ENCODE data around the gene MRGPRE. TPM values are rescaled to one million over a fixed set of nuclear protein-coding genes. Genes with fewer than 3 reads are reported as not detected.

MRGPRE gene
- total RNA-seq, 3 donors from 2014 or later: 1.2 TPM; not detected in 2

DNA sequence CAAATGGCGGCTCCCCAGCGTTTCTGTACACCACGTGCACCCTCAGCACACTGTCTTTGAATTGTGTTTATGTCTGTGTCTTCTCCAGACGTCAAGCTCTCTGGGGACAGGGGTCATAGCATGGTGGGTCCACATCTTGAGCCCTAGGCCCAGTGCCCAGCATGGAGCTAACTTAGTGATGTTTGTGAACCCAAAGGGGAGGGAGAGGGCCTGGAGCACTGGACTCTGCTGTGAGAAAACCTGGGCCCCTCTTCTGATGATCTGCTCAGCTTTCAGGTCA, 17.9 kb downstream of the MRGPRE start:
- DNase-seq (no peak), ATAC-seq (no peak)
- Histone ChIP-seq H3K36me3 (ENCODE audit: low read depth) (no peaks in the 10 kb centered on the region), H3K4me3 (no peak overlapping the region), H3K9me3 (no peaks in the 10 kb centered on the region), H3K4me1 (ENCODE audit: low read depth) (no peaks in the 10 kb centered on the region)
- intact Hi-C loops (cut with DNase I, micrococcal nuclease): no loop called here
- TF ChIP-seq, protein P1, sequence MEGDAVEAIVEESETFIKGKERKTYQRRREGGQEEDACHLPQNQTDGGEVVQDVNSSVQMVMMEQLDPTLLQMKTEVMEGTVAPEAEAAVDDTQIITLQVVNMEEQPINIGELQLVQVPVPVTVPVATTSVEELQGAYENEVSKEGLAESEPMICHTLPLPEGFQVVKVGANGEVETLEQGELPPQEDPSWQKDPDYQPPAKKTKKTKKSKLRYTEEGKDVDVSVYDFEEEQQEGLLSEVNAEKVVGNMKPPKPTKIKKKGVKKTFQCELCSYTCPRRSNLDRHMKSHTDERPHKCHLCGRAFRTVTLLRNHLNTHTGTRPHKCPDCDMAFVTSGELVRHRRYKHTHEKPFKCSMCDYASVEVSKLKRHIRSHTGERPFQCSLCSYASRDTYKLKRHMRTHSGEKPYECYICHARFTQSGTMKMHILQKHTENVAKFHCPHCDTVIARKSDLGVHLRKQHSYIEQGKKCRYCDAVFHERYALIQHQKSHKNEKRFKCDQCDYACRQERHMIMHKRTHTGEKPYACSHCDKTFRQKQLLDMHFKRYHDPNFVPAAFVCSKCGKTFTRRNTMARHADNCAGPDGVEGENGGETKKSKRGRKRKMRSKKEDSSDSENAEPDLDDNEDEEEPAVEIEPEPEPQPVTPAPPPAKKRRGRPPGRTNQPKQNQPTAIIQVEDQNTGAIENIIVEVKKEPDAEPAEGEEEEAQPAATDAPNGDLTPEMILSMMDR (IDR thresholded peaks at IDR 0.05): no peak

DNA sequence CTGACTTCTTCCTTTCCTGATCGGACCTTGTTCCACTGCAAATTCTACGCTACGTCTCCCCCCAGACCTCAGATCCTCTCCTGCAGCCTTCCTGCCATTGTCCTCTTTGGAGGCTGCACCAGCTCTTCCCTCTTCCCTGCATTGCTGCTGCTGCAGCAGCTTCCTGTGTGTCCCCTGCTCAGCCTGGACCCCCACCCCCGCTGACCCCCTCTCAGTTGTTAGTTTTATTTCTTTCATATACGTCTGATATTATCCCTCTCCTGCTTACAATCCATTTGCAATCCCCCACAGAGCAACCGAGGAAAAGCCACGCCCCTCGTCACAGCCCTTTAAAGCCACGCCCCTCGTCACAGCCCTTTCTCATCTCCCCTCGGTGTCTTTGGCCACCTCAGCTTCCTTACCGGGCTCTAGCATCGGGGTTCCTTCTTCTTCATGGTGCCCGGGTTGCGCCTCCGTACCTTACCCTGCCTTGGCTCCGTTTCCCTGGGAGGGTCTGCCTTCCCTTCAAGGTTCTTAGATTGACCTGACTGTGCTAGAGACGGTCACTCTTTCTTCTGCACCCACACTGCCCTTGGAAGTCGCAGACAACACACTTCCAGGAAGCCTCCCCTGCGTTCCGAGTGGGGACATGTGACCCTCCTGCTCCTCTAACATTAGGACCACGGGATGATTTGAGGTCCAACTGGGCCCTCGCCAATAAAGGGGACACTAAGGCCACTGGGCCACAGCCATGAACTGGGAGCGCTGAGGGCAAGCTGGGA, 18.4 kb downstream of the MRGPRE start:
- Histone ChIP-seq H3K4me3 (no peak overlapping the region), H3K4me1 (ENCODE audit: low read depth) (no peaks in the 10 kb centered on the region), H3K36me3 (ENCODE audit: low read depth) (no peaks in the 10 kb centered on the region), H3K9me3 (no peaks in the 10 kb centered on the region)
- ATAC-seq (no peak), DNase-seq (peak in 2 of 3 donors; percentile 17 to 21)
- intact Hi-C loops (cut with DNase I, micrococcal nuclease): no loop called here
- TF ChIP-seq, protein P1 (IDR thresholded peaks at IDR 0.05): no peak

DNA sequence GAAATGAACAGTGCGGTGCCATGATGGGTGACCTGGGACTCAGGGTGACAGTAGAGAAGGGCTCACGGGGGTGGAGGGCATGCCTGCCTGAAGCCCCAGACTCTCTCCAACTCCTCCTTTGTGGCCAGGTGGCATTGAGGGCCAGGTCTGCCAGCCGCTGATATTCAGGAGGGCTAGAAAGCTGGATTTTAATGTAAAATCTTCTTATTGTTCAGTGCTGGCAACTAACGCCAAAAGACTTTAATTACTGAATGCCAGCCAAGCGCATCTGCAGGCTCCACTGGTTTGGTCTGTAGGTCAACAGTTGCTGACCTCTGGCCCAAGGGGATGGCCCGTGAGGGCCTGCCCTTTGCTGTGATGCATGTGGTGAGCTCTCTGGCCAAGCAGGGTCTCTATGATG, 23.9 kb downstream of the MRGPRE start:
- no peaks in the 10 kb centered on the region for H3K4me1 ChIP-seq (ENCODE audit: low read depth)
- H3K4me3 ChIP-seq: no peak overlapping the region
- no peaks in the 10 kb centered on the region for H3K36me3 ChIP-seq (ENCODE audit: low read depth)
- DNase-seq (peak in 1 of 3 donors; percentile 4), ATAC-seq (no peak)
- H3K9me3 ChIP-seq: no peaks in the 10 kb centered on the region
- TF ChIP-seq, protein P1 (IDR thresholded peaks at IDR 0.05): no peak
- intact Hi-C loops (cut with DNase I, micrococcal nuclease): no loop called here

DNA sequence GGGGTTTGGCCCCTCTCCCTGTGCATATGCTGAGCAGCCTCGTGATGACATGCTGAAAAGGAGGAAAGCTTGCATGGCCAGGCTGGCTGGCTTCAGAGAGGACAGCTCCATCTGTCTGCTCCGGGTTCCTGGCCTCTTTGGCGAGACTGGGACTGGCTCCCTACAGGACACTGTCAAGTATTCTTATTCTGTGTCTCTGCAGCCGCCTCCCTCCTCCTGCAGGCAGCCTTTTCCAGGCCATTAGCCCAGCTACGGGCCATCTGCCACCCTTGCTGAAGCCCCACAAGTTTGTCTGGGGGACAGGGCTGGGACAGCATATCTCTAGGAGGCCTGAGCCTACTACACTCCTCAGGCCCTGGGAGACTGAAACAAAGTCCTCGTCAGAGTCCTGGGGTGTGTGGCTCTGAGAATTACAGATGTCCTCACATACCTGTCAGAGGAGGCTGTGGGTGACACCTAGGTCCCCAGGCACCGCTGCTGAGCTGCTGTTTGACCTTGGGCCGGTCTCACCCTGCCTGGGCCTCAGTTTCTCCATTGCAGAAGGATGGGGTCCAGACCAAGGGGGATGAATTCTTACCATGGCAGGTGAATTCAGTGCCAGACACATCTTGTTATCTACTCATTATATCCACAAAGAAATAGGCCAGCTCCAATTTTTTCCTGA, 24.6 kb downstream of the MRGPRE start:
- no peak for ATAC-seq
- H3K4me1 ChIP-seq (ENCODE audit: low read depth): no peaks in the 10 kb centered on the region
- H3K36me3 ChIP-seq (ENCODE audit: low read depth): no peaks in the 10 kb centered on the region
- DNase-seq: peak in 2 of 3 donors; percentile 12 to 27
- TF ChIP-seq, protein P1 (IDR thresholded peaks at IDR 0.05): no peak
- H3K9me3 ChIP-seq: no peaks in the 10 kb centered on the region
- H3K4me3 ChIP-seq: no peak overlapping the region
- intact Hi-C loops (cut with DNase I, micrococcal nuclease): no loop called here

DNA sequence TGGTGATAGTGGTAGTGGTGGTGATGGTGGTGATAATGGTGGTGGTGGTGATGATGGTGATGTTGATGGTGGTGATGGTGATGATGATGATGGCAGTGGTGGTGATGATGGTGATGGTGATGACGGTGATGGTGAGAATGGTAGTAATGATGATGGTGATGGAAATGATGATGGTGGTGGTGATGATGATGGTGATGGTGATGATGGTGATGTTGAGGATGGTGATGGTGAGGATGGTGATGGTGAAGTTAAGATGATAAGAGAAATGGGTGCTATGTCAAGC, 25.4 kb downstream of the MRGPRE start:
- intact Hi-C loops (cut with DNase I, micrococcal nuclease): no loop called here
- no peak for ATAC-seq
- Histone ChIP-seq H3K36me3 (ENCODE audit: low read depth) (no peaks in the 10 kb centered on the region), H3K9me3 (no peaks in the 10 kb centered on the region), H3K4me3 (no peak overlapping the region), H3K4me1 (ENCODE audit: low read depth) (no peaks in the 10 kb centered on the region)
- no peak for DNase-seq
- TF ChIP-seq, protein P1 (IDR thresholded peaks at IDR 0.05): no peak
